HepG2 (cell line): ENCODE results near the gene PLD2. TPM values are rescaled to one million over a fixed set of nuclear protein-coding genes. Genes with fewer than 3 reads are reported as not detected.

ENCODE experiments used
- DMAP1 ChIP-seq: IDR thresholded peaks from 2 replicates; pipeline ENCODE4 v1.6.1; 2016
- GPBP1L1 ChIP-seq: sonication (generic); formaldehyde crosslinking; IDR thresholded peaks from 2 replicates; pipeline ENCODE4 v1.5.0; 2020; ENCODE audit warnings: mild to moderate bottlenecking, missing genetic modification reagents
- GTF2F1 ChIP-seq: fragments of 150-350 bp; IDR thresholded peaks from 2 replicates; pipeline ENCODE4 v1.6.1; 2014; ENCODE audit warnings: low read length
- HNRNPLL ChIP-seq: fragments of 200-400 bp; formaldehyde crosslinking; IDR thresholded peaks from 2 replicates; pipeline ENCODE4 v1.6.1; 2017; ENCODE audit warnings: mild to moderate bottlenecking, low read depth, low read length; ENCODE audit not compliant: poor library complexity, severe bottlenecking
- JDP2 ChIP-seq: sonication (generic); formaldehyde crosslinking; IDR thresholded peaks from 2 replicates; pipeline ENCODE4 v1.8.1; 2022; ENCODE audit warnings: missing genetic modification reagents, borderline replicate concordance
- KAT2B ChIP-seq: fragments of 150-350 bp; IDR thresholded peaks from 2 replicates; pipeline ENCODE4 v1.6.1; 2014; ENCODE audit warnings: low read depth, low read length, borderline replicate concordance
- KLF11 ChIP-seq: IDR thresholded peaks from 2 replicates; pipeline ENCODE4 v1.6.1; 2016; ENCODE audit warnings: missing compliant biosample characterization
- MAFK ChIP-seq, 2 experiments: IDR thresholded peaks in 1 of 2; conservative IDR thresholded peaks in 1 of 2; 2 replicates each; pipeline ENCODE4 v1.6.1; 2011; ENCODE audit warnings: improper control_type of control experiment in 2 of 2, low read length in 2 of 2
- NFE2L1 ChIP-seq: sonication (generic); formaldehyde crosslinking; IDR thresholded peaks from 2 replicates; pipeline ENCODE4 v1.4.0; 2020; ENCODE audit warnings: missing genetic modification reagents, mild to moderate bottlenecking, borderline replicate concordance
- NFRKB ChIP-seq: fragments of 450-650 bp; IDR thresholded peaks from 2 replicates; pipeline ENCODE4 v1.6.1; 2017
- PAXIP1 ChIP-seq: sonication (generic); formaldehyde crosslinking; conservative IDR thresholded peaks from 2 replicates; pipeline ENCODE4 v1.4.0; 2020; ENCODE audit warnings: mild to moderate bottlenecking, missing genetic modification reagents, moderate library complexity
- PLRG1 ChIP-seq: fragments of 450-650 bp; conservative IDR thresholded peaks from 2 replicates; pipeline ENCODE4 v1.6.1; 2016
- RARG ChIP-seq: sonication (generic); formaldehyde crosslinking; IDR thresholded peaks from 2 replicates; pipeline ENCODE4 v1.4.0; 2020; ENCODE audit warnings: low read depth, mild to moderate bottlenecking, missing genetic modification reagents
- SOX5 ChIP-seq: IDR thresholded peaks from 2 replicates; pipeline ENCODE4 v1.6.1; 2016; ENCODE audit warnings: borderline replicate concordance
- TEAD3 ChIP-seq: optimal IDR thresholded peaks from 2 replicates; pipeline ENCODE3; 2016; ENCODE audit warnings: borderline replicate concordance
- TFAP4 ChIP-seq: sonication (generic); IDR thresholded peaks from 2 replicates; pipeline ENCODE4 v1.6.1; 2016; ENCODE audit warnings: low read depth, borderline replicate concordance
- XBP1 ChIP-seq: sonication (generic); formaldehyde crosslinking; IDR thresholded peaks from 2 replicates; pipeline ENCODE4 v1.5.0; 2020; ENCODE audit warnings: missing genetic modification reagents
- ZNF10 ChIP-seq: sonication (generic); formaldehyde crosslinking; IDR thresholded peaks from 2 replicates; pipeline ENCODE4 v1.4.0; 2020; ENCODE audit warnings: mild to moderate bottlenecking, low read depth, missing genetic modification reagents, borderline replicate concordance
- ZNF333 ChIP-seq: sonication (generic); formaldehyde crosslinking; IDR thresholded peaks from 2 replicates; pipeline ENCODE4 v1.4.0; 2020; ENCODE audit warnings: mild to moderate bottlenecking, missing genetic modification reagents, borderline replicate concordance
- ZNF430 ChIP-seq: sonication (generic); formaldehyde crosslinking; IDR thresholded peaks from 2 replicates; pipeline ENCODE4 v1.9.0; 2021; ENCODE audit warnings: mild to moderate bottlenecking, missing genetic modification reagents
- ZNF44 ChIP-seq: sonication (generic); formaldehyde crosslinking; IDR thresholded peaks from 2 replicates; pipeline ENCODE4 v1.5.1; 2020; ENCODE audit warnings: mild to moderate bottlenecking, missing genetic modification reagents
- ZNF607 ChIP-seq: sonication (generic); formaldehyde crosslinking; IDR thresholded peaks from 2 replicates; pipeline ENCODE4 v1.5.1; 2020; ENCODE audit warnings: missing genetic modification reagents, mild to moderate bottlenecking, borderline replicate concordance
- ZNF672 ChIP-seq: sonication (generic); formaldehyde crosslinking; IDR thresholded peaks from 2 replicates; pipeline ENCODE4 v1.8.1; 2022; ENCODE audit warnings: missing genetic modification reagents
- ZNF678 ChIP-seq: sonication (generic); formaldehyde crosslinking; IDR thresholded peaks from 2 replicates; pipeline ENCODE4 v1.4.0; 2020; ENCODE audit warnings: mild to moderate bottlenecking, missing genetic modification reagents
- ZNF777 ChIP-seq: sonication (generic); formaldehyde crosslinking; IDR thresholded peaks from 2 replicates; pipeline ENCODE4 v1.4.0; 2020; ENCODE audit warnings: missing genetic modification reagents
- polyA plus RNA-seq, 8 experiments: library from polyadenylated mRNA; depleted of rRNA in 3 of 8; stranded (reverse) in 7 of 8; unstranded in 1 of 8; fragments of >200 nt; fragmentation: Illumina TruSeq in 4 of 8; extraction: Trizol in 4 of 8; gene quantifications; 2 replicates each; pipeline versions ENCODE4 v1.2.1 to v1.2.3, GENCODE V29; 2011 to 2016; ENCODE audit warnings: low read depth in 4 of 8, missing spikeins in 1 of 8, mixed read lengths in 1 of 8; ENCODE audit not compliant: insufficient read depth in 1 of 8
- total RNA-seq, 5 experiments: library from RNA; depleted of rRNA; stranded (reverse); fragments of >200 nt; fragmentation: Illumina TruSeq; extraction: Trizol; gene quantifications; 2 replicates each; pipeline ENCODE4 v1.2.3, GENCODE V29; 2016; ENCODE audit warnings: low read depth in 1 of 5

Gene PLD2
- total and polyA plus RNA-seq, 2 of the 13 experiments (the other 11 are each of a cell fraction or from before 2014, with no cell fraction given), result 13.4 to 29.7 TPM

- TF ChIP-seq PAXIP1, result peak; percentile 92
- no peak for TF ChIP-seq ZNF777 (CRISPR knock-in tag)
- peak; percentile 54; the same call in 1 of the 2 replicates for TF ChIP-seq DMAP1
- TF ChIP-seq ZNF333 (CRISPR knock-in tag), result no peak
- no peak for TF ChIP-seq KAT2B
- TF ChIP-seq GTF2F1, result no peak
- no peak for TF ChIP-seq ZNF672 (CRISPR knock-in tag)
- TF ChIP-seq PLRG1, result no peak
- TF ChIP-seq JDP2 (CRISPR knock-in tag), result no peak
- TF ChIP-seq ZNF430, result no peak; the same call in 1 of the 2 replicates
- TF ChIP-seq ZNF607, result no peak; the same call in 1 of the 2 replicates
- TF ChIP-seq TFAP4, result no peak
- TF ChIP-seq ZNF10 (CRISPR knock-in tag), result no peak
- TF ChIP-seq KLF11 (CRISPR knock-in tag), result 0 out of 2 replicates have a peak, but pooled peaks have one; percentile 37
- no peak for TF ChIP-seq RARG (CRISPR knock-in tag)
- TF ChIP-seq TEAD3 (CRISPR knock-in tag), result peak; percentile 67
- no peak for TF ChIP-seq XBP1 (CRISPR knock-in tag)
- no peak for TF ChIP-seq NFE2L1 (CRISPR knock-in tag)
- TF ChIP-seq MAFK (conservative IDR thresholded peaks at IDR 0.05 in 1 of 2, IDR thresholded peaks at IDR 0.05 in 1 of 2; ENCODE audit: low read length in 2 of 2), result no peak
- TF ChIP-seq ZNF44, result 0 out of 2 replicates have a peak, but pooled peaks have one; percentile 49
- peak; percentile 71 for TF ChIP-seq SOX5 (CRISPR knock-in tag)
- no peak for TF ChIP-seq NFRKB
- no peak for TF ChIP-seq GPBP1L1 (CRISPR knock-in tag)
- no peak for TF ChIP-seq ZNF678 (CRISPR knock-in tag)
- TF ChIP-seq HNRNPLL, result peak; percentile 71
Measured at GRCh38 chr17:4788807-4789700, 17.9 kb upstream of the PLD2 start, which contains the start of gene GLTPD2 (continued).
